Epithelial cell of proximal tubule (primary cell): ENCODE results near the gene AKAP6. TPM values are rescaled to one million over a fixed set of nuclear protein-coding genes. Genes with fewer than 3 reads are reported as not detected.
"Not testable (repeated sequence)": the region's sequence is repeated elsewhere in the genome, so short reads cannot be mapped to it uniquely, and the experiment has no call there.

Source experiments
- DNase-seq: peaks from one replicate; pipeline ENCODE4 v3.0.0-alpha.2; 2011; ENCODE audit warnings: low read depth
- H3K4me3 ChIP-seq: 2 replicates; pipeline ENCODE4 v1.5.1; 2011; ENCODE audit warnings: low read depth, mild to moderate bottlenecking, low read length
- CTCF ChIP-seq: conservative IDR thresholded peaks from 2 replicates; pipeline ENCODE4 v1.5.1; 2012; ENCODE audit warnings: low read depth, mild to moderate bottlenecking, low read length
- total RNA-seq: library from RNA; depleted of rRNA; stranded (reverse); fragments of >200 nt; gene quantifications from 2 replicates; pipeline ENCODE4 v1.2.3, GENCODE V29; 2015

The AKAP6 gene
- total RNA-seq, 1 donor from 2014 or later: 4.6 TPM

DNA sequence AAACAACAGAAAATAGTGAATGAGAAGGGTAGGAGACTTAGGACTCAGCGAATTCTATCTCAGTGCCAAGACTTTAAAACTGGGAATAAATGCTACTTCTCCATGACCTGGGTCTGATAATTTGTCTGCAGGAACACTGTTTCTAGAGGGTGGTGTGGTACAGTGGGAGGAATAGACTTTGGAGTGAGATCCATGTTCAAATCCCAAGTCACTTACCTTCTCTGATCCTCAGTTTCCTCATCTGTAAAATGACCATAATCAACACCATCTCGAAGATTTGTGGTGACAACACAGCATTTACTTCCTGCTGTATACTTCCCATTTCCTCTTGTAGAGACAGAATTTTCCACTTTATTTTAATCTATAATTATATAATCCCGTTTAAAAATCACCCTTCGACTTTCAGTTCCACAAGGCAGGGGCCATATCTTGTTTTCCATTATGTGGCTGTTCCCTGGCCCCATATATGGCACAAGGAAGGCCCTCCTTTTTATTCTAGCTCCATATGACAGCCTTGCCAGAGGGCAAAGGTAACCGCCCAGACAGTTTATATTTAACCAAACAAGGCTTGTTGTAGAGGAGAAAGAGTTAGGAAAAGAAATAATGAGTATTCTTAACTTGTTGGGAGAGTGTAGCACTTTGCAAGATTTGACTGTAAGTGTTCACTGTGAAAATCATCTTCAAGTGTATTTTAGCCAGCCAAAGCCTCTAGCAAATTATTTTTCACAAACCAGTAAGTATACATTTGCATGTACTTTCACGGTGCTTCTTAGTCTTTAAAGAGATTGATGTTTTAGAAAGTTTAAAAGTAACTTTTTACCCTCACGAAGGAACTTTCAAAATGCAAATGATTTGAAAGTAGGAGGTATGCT is 243.1 kb downstream of the AKAP6 start:
- H3K4me3 ChIP-seq: no peak overlapping the region
- DNase-seq: no peak
- no peak for TF ChIP-seq CTCF

- H3K4me3 ChIP-seq: no peak overlapping the region
- TF ChIP-seq CTCF: no peak
- no peak for DNase-seq
These were observed 243.7 kb downstream of the AKAP6 start for GRCh38 chr14:32572867-32573150.

DNA sequence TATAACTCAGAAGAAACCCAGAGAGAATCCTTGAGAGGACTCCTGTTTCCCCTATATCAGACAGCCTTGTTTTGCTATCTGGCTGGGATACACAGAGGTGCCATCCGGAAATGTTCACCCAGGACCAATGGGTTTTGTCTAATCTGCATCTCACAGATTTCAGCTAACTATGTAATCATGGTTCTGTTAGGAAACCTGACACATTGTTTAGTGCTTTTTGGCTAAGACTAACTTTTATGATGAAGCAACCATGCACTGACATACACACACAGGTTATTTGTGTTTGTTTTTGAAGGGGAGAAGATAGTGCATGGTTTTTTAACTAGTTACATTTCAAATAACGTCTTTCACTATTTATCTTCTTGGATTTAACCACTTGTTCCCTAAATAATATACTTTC is 245.2 kb downstream of the AKAP6 start:
- no peak for DNase-seq
- H3K4me3 ChIP-seq: no peak overlapping the region
- no peak for TF ChIP-seq CTCF

GRCh38 chr14:32576088-32576795 is 247.1 kb downstream of the AKAP6 start:
- DNase-seq: no peak
- TF ChIP-seq CTCF: peak; percentile 99
- no peak overlapping the region for H3K4me3 ChIP-seq

- DNase-seq: no peak
- TF ChIP-seq CTCF: no peak
These were observed 247.9 kb downstream of the AKAP6 start for GRCh38 chr14:32576977-32577376.

GRCh38 chr14:32578181-32578580 is 249.1 kb downstream of the AKAP6 start:
- no peak for TF ChIP-seq CTCF
- no peak overlapping the region for H3K4me3 ChIP-seq
- no peak for DNase-seq

More at GRCh38 chr14:32576977-32577376, 247.9 kb downstream of the AKAP6 start:
- no peak overlapping the region for H3K4me3 ChIP-seq

DNA sequence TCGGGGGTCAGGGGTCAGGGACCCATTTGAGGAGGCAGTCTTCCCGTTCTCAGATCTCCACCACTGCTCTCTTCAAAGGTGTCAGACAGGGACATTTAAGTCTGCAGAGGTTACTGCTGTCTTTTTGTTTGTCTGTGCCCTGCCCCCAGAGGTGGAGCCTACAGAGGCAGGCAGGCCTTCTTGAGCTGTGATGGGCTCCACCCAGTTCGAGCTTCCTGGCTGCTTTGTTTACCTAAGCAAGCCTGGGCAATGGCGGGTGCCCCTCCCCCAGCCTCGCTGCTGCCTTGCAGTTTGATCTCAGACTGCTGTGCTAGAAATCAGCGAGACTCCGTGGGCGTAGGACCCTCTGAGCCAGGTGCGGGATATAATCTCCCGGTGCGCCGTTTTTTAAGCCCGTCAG is 254.3 kb downstream of the AKAP6 start:
- not testable (repeated sequence) for H3K4me3 ChIP-seq, DNase-seq
